HepG2 (cell line): ENCODE results near the gene ZNF341. TPM values are rescaled to one million over a fixed set of nuclear protein-coding genes. Genes with fewer than 3 reads are reported as not detected.

ENCODE experiments used
- AHDC1 ChIP-seq: sonication (generic); formaldehyde crosslinking; IDR thresholded peaks from 2 replicates; pipeline ENCODE4 v1.5.1; 2020; ENCODE audit warnings: mild to moderate bottlenecking, missing genetic modification reagents, borderline replicate concordance
- FOXK1 ChIP-seq: sonication (generic); formaldehyde crosslinking; IDR thresholded peaks from 2 replicates; pipeline ENCODE4 v1.4.0; 2020; ENCODE audit warnings: low read depth, missing genetic modification reagents, borderline replicate concordance
- NR1H2 ChIP-seq: sonication (generic); formaldehyde crosslinking; IDR thresholded peaks from 2 replicates; pipeline ENCODE4 v1.8.1; 2022; ENCODE audit warnings: low read depth, missing genetic modification reagents, borderline replicate concordance
- PRDM10 ChIP-seq: sonication (generic); formaldehyde crosslinking; IDR thresholded peaks from 2 replicates; pipeline ENCODE4 v1.4.0; 2020; ENCODE audit warnings: low read depth, missing genetic modification reagents
- RCOR2 ChIP-seq: IDR thresholded peaks from 2 replicates; pipeline ENCODE4 v1.6.1; 2016; ENCODE audit warnings: missing biosample characterization, missing genetic modification reagents
- SAP130 ChIP-seq: IDR thresholded peaks from 2 replicates; pipeline ENCODE4 v1.6.1; 2016; ENCODE audit warnings: low read depth
- XBP1 ChIP-seq: sonication (generic); formaldehyde crosslinking; IDR thresholded peaks from 2 replicates; pipeline ENCODE4 v1.5.0; 2020; ENCODE audit warnings: missing genetic modification reagents
- ZBTB2 ChIP-seq: sonication (generic); formaldehyde crosslinking; IDR thresholded peaks from 2 replicates; pipeline ENCODE4 v1.8.0; 2022; ENCODE audit warnings: low read depth, missing genetic modification reagents
- ZNF282 ChIP-seq: fragments of 450-650 bp; IDR thresholded peaks from 2 replicates; pipeline ENCODE4 v1.6.1; 2018; ENCODE audit not compliant: partially characterized antibody
- ZNF569 ChIP-seq: sonication (generic); formaldehyde crosslinking; IDR thresholded peaks from 2 replicates; pipeline ENCODE4 v1.5.0; 2020; ENCODE audit warnings: mild to moderate bottlenecking, missing genetic modification reagents, moderate library complexity, borderline replicate concordance
- ZNF740 ChIP-seq: sonication (generic); formaldehyde crosslinking; IDR thresholded peaks from 2 replicates; pipeline ENCODE4 v1.4.0; 2020; ENCODE audit warnings: missing genetic modification reagents
- ZNF768 ChIP-seq: sonication (generic); formaldehyde crosslinking; IDR thresholded peaks from 2 replicates; pipeline ENCODE4 v1.4.0; 2020; ENCODE audit warnings: missing genetic modification reagents
- ZNF772 ChIP-seq: sonication (generic); formaldehyde crosslinking; IDR thresholded peaks from 2 replicates; pipeline ENCODE4 v1.5.0; 2020; ENCODE audit warnings: mild to moderate bottlenecking, missing genetic modification reagents
- polyA plus RNA-seq, 8 experiments: library from polyadenylated mRNA; depleted of rRNA in 3 of 8; stranded (reverse) in 7 of 8; unstranded in 1 of 8; fragments of >200 nt; fragmentation: Illumina TruSeq in 4 of 8; extraction: Trizol in 4 of 8; gene quantifications; 2 replicates each; pipeline versions ENCODE4 v1.2.1 to v1.2.3, GENCODE V29; 2011 to 2016; ENCODE audit warnings: low read depth in 4 of 8, missing spikeins in 1 of 8, mixed read lengths in 1 of 8; ENCODE audit not compliant: insufficient read depth in 1 of 8
- total RNA-seq, 5 experiments: library from RNA; depleted of rRNA; stranded (reverse); fragments of >200 nt; fragmentation: Illumina TruSeq; extraction: Trizol; gene quantifications; 2 replicates each; pipeline ENCODE4 v1.2.3, GENCODE V29; 2016; ENCODE audit warnings: low read depth in 1 of 5
- TF ChIP-seq, protein P1 (sequence below): fragments of 450-650 bp; IDR thresholded peaks from 2 replicates; pipeline ENCODE4 v1.6.1; 2017
- TF ChIP-seq, protein P2 (sequence below): sonication (generic); formaldehyde crosslinking; IDR thresholded peaks from 2 replicates; pipeline ENCODE4 v1.4.0; 2020; ENCODE audit warnings: mild to moderate bottlenecking, missing genetic modification reagents

Gene ZNF341
- total and polyA plus RNA-seq, 2 of the 13 experiments (the other 11 are each of a cell fraction or from before 2014, with no cell fraction given) = 1.1 to 2.2 TPM

DNA sequence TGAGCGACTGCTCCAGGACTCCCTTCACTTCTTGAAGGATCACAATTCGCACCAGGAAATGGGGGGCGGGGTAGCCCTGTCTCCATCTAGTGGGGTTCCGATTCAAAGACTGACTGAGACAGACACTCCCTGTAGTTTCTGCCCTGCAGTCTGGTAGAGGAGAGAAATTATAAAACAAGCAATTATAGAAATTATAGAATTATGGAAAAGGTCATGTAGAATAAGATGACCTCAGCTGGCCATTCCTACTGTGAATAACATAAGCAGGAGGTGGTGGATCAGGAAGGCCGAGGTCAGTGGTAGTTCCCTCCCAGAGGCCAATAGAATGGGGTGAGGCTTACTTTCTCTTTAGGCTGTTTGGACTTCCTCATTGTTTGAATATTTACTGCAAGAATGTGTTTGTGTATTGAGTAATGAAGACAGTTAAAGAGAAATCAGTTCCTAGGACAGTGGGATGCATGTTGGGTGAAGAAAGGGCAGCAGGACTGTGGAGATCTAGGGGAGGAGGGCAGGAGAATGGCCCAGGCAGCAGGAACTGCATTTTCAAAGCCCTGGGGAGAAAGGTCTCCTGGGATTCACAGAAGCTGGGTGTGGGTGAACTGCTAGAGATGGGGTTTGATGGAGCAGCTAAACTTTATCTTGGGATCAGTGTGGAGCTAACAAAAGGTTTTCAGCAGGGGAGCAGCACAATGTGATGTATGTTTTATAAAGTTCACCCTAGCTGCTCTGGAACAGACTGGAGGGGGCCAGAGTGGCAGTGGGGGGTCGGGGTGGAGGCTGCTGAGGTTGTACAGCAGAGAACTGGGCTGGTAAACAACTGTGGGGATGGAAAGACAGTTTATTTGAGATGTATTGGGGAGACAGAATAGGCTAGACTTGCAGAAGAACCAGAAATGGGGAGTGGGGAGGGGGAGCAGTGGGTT lies 2.1 kb downstream of the ZNF341 start (continued):
- TF ChIP-seq AHDC1 (CRISPR knock-in tag) (no peak), ZNF569 (CRISPR knock-in tag) (no peak), ZNF282 (no peak), NR1H2 (no peak), FOXK1 (CRISPR knock-in tag) (peak; percentile 42; the same call in 1 of the 2 replicates), ZNF772 (CRISPR knock-in tag) (peak; percentile 57; the same call in 1 of the 2 replicates), ZBTB2 (CRISPR knock-in tag) (0 out of 2 replicates have a peak, but pooled peaks have one; percentile 26), SAP130 (CRISPR knock-in tag) (peak; percentile 90), XBP1 (CRISPR knock-in tag) (no peak), PRDM10 (peak; percentile 91), ZNF740 (CRISPR knock-in tag) (no peak), RCOR2 (CRISPR knock-in tag) (peak; percentile 68; the same call in 1 of the 2 replicates), ZNF768 (CRISPR knock-in tag) (no peak)
- TF ChIP-seq, protein P1, sequence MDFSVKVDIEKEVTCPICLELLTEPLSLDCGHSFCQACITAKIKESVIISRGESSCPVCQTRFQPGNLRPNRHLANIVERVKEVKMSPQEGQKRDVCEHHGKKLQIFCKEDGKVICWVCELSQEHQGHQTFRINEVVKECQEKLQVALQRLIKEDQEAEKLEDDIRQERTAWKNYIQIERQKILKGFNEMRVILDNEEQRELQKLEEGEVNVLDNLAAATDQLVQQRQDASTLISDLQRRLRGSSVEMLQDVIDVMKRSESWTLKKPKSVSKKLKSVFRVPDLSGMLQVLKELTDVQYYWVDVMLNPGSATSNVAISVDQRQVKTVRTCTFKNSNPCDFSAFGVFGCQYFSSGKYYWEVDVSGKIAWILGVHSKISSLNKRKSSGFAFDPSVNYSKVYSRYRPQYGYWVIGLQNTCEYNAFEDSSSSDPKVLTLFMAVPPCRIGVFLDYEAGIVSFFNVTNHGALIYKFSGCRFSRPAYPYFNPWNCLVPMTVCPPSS = no peak
- TF ChIP-seq, protein P2, sequence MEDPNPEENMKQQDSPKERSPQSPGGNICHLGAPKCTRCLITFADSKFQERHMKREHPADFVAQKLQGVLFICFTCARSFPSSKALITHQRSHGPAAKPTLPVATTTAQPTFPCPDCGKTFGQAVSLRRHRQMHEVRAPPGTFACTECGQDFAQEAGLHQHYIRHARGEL = 0 out of 2 replicates have a peak, but pooled peaks have one; percentile 30
